Measurements from ENCODE around the gene CNNM2.

CNNM2 gene

DNA sequence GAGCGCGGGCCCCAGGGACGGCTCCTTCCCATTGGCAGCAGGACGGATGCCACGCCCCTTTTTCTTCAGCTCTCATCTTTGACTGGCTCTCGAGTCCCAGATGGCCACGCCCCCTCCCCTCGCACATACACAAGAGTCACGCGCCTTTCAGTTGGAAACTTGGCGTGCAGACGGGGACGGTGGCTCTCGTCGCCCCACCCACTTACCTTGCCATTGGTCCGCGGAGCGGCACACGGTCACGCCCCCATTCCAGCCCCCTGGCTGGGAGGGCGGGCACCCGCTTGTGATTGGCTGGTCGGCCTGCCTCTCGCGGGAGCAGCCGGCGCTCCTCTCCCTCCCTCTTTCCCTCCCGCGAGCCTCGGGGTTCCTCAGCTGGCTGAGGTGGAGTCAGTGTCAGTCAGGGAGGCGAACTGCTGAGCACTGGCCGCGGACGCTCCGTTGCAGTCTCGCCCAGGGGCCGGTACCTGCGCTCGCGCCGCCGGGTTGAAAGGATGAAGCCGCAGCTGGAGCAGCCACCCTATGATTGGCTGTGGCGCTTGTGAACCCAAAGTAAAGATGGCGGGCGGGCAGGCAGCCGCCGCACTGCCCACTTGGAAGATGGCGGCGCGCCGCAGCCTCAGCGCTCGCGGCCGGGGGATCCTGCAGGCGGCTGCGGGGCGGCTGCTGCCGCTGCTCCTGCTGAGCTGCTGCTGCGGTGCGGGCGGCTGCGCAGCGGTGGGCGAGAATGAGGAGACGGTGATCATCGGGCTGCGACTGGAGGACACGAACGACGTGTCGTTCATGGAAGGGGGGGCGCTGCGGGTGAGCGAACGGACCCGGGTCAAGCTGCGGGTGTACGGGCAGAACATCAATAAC lies at the start of gene CNNM2:
CNNM2 (plus strand) TSS at position 333 of the 855 bp plus-strand sequence; CDS start at position 520, 187 bp downstream.
- DNase-seq = peak; percentile 94 to 99 (median 96)

GRCh38 chr10:102868911-102869257 lies 49.2 kb upstream of the CNNM2 start:
- no peak for DNase-seq

GRCh38 chr10:102869258-102870198 lies 48.6 kb upstream of the CNNM2 start, which contains the start of gene AS3MT:
AS3MT (plus strand) TSS chr10:102869470; CDS start chr10:102869593, 123 bp downstream.
- no peak for DNase-seq

DNA sequence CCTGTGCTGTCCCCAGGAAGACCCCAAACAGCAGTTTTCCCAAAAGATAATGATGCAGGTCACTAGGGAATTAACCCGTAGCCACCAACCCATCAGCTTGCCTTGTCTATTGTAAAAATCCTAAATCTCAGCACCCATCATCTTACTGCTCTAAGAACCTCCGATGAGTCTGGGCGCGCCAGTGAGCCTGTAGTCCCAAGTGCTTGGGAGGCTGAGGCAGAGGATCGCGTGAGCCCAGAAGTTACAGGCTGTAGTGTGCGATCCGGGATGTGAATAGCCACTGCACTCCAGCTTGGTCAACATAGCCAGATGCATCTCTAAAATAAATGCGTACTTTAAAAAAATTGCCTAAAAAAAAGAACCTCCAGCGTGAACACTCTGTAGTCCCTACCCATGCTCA lies 47.9 kb upstream of the CNNM2 start:
- no peak for DNase-seq

DNA sequence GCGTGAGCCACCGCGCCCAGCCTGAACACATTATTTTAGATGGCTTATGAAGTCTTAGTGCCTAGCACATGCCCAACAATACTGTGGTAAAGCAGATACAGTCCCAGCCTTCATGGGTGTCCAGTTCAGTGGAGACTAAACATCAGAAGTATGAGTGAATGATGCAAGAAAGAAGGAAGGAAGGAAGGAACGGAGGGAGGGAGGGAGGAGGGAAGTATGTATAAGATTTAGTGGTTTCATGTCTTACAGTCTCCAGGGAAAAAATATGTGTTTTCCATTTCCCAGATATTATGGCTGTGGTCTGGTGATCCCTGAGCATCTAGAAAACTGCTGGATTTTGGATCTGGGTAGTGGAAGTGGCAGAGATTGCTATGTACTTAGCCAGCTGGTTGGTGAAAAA lies 45.9 kb upstream of the CNNM2 start:
- DNase-seq = no peak

DNA sequence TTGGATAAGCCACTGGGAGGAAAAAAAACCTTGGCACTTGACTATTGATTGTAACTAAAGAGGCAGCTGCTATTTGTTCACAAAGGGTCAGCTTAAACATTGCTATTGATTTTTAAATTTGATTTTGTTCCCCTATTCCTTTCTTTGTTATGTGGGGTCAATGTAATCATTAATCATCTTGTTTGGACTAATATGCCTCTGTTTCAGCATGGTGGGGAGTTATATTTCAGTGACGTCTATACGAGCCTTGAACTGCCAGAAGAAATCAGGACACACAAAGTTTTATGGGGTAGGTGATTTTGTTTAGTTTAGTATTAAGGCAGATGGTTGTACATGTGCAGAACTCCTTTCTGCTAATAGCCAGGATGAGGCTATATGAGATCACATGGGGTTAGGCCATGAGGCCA lies 41.3 kb upstream of the CNNM2 start:
- no peak for DNase-seq

- no peak for DNase-seq
Observed at GRCh38 chr10:102878629-102879028, 39.5 kb upstream of the CNNM2 start.

- no peak for DNase-seq
Observed at GRCh38 chr10:102880256-102880655, 37.8 kb upstream of the CNNM2 start.

- no peak for DNase-seq
Observed at GRCh38 chr10:102888048-102888447, 30.0 kb upstream of the CNNM2 start.

- no peak for DNase-seq
Observed at GRCh38 chr10:102894466-102895213, 23.5 kb upstream of the CNNM2 start.

- DNase-seq = no peak
Observed at GRCh38 chr10:102900006-102900405, 18.1 kb upstream of the CNNM2 start.

GRCh38 chr10:102904346-102904745 lies 13.7 kb upstream of the CNNM2 start:
- DNase-seq = no peak

DNA sequence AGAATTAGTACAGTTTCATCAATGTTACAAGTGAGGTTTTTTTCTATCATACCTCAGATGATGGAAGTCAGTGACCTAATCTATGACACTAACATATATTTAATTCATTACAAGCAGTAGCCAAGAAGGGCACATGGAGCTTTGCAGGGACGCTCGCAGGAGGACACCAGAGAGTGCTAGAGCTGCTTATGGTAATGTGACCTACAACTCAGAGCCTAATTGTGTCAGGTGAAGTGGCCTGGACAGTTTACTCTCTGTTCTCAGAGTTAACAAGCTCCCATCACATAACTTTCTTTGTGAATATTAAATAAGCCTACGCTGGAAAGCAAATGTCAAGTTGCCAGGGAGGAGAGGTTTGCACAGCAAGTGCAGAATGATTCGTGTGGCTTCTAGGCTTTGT lies 11.6 kb upstream of the CNNM2 start:
- DNase-seq = no peak

DNA sequence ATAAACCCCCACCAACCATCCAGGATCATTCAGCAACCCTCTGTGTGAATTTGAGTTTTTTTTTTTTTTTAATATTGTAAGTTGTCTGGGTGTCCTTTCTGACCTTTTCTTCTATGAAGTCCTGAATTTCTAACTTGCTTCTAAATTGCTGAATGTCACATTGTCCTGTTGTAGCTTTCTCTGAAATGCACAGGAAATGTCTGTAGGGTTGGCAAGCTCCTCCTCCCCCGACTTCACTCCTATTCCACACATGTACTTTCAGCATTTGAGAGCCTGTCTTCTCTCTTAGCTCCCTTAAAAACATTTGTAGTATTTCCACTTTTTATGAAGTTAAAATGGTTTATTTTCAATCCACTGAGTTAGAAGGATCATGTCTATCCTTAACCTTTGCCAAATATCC lies 3.3 kb upstream of the CNNM2 start:
- no peak for DNase-seq

- no peak for DNase-seq
Observed at GRCh38 chr10:102916173-102916572, 1.9 kb upstream of the CNNM2 start.

GRCh38 chr10:102917314-102917961 lies 656 bp upstream of the CNNM2 start:
- DNase-seq = peak; percentile 56 to 81 (median 63)

DNA sequence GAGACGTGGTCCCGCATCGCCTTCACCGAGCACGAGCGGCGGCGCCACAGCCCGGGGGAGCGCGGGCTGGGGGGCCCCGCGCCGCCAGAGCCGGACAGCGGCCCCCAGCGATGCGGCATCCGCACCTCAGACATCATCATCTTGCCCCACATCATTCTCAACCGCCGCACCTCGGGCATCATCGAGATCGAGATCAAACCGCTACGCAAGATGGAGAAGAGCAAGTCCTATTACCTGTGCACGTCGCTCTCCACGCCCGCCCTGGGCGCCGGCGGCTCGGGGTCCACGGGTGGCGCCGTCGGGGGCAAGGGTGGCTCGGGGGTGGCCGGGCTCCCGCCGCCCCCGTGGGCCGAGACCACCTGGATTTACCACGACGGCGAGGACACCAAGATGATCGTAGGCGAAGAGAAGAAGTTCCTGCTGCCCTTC lies 737 bp downstream of the CNNM2 start:
- DNase-seq = peak in 3 of 4 experiments; percentile 16 to 38 (median 26)

DNA sequence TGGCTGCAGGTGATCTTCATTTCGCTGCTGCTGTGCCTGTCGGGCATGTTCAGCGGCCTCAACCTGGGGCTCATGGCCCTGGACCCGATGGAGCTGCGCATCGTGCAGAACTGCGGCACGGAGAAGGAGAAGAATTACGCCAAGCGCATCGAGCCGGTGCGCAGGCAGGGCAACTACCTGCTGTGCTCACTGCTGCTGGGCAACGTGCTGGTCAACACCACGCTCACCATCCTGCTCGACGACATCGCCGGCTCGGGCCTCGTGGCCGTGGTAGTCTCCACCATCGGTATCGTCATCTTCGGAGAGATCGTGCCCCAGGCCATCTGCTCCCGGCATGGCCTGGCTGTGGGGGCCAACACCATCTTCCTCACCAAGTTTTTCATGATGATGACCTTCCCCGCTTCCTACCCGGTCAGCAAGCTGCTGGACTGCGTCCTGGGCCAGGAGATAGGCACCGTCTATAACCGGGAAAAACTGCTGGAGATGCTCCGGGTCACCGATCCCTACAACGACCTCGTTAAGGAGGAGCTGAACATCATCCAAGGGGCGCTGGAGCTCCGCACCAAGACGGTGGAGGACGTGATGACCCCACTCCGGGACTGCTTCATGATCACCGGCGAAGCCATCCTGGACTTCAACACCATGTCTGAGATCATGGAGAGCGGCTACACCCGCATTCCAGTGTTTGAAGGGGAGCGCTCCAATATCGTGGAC lies 1.3 kb downstream of the CNNM2 start:
- DNase-seq = peak in 2 of 4 experiments; percentile 7

DNA sequence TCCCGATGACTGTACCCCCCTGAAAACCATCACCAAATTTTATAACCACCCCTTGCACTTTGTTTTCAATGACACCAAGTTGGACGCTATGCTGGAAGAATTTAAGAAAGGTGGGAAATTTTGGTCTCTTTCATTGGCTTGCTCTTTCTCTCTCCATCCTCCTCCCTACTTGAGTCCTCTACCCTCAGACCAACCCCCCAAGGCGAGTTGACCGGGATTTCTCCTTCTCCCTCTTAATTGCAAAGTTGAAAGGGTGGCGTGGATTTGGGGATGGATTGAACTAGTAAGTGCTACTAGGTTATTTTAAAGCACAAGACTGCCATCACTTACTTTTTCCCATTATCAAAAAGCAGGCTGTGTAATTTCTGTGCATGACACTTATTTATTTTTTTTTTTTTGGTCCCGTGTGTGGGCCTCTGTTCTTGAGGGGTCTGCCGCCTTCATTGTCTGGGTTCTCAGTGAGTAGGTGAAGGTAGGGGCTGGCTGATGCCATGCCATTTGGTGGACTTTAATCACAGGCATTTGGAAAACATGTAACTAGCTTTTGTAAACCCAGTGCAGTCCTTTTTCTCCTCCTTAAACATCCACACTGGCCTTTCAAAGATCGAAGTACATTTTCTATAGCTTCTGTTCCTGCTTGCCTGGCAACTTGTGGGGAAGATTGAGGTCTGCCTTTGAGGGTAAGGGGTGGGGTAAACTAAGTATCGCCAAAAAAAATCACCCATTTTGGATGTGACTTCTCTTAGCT lies 2.1 kb downstream of the CNNM2 start:
- no peak for DNase-seq

DNA sequence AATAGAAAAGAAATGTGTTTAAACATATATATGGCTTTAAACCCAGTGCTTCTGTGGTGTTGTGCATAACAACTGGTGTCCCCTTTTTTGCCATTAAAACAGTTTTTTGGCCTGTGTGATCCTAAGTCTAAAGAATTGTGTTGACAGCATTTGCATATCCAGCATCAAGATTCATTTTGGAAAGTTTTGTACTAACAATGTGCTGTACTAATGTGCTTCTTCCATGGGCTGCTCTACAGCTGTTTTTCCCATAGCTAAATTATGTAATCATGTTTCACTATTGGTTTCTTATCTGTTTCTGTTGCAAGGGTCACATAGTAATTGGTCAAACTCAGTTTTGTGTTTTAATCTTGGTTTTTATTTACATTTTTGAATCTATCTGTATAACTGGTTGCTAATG lies 5.5 kb downstream of the CNNM2 start:
- DNase-seq = no peak

- no peak for DNase-seq
Observed at GRCh38 chr10:102926842-102927241, 8.7 kb downstream of the CNNM2 start.

All from activated naive CD4-positive, alpha-beta T cell (primary cell).